ENCODE data around the gene NAGK. TPM values are rescaled to one million over a fixed set of nuclear protein-coding genes. Genes with fewer than 3 reads are reported as not detected.

Gene NAGK
- total and polyA plus RNA-seq, 7 donors = 31.3 to 92.8 (median 40.9) TPM

DNA sequence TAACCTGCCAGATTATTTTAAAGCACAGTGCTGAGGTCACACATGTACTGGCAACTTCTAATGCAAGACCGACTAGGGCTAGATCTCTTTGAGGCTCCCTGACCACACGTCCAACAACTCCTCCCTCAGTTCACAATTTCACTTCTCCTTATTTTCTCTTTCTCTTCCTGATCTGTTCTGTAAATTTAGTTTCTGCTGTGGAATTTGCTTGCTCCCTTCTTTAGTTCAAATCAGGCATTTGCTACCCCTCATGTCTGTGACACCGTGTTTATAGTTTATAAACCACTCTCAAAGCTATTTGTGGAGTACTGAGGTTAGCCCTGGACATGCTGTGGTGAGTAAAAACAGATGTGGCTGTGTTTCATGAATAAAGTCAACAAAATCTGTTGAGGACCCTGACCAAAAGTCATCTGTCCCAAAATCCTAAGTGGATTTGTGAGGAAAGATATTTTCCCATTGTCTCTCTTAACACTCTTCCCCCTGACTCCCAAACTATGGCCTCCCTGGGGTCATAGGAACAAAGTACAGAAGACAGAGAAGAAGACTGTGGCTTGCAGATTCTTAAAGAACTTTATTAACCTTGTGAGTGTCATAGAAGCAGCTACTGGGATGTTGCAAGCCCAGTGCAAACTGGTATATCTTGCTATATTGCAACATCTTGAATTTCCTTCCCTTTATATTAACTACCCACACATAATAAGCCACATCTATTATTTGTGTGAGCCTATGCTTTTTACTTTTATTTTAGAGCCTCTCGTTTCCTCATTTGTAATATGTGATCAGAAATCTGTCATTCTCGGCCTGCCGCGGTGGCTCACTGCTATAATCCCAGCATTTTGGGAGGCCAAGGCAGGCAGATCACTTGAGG is 3.5 kb upstream of the NAGK start:
- 69 to 75% (median 74%) methylated on average over 7 of the region's 7 CpGs for WGBS, 3 donors
- TF ChIP-seq, protein P1, sequence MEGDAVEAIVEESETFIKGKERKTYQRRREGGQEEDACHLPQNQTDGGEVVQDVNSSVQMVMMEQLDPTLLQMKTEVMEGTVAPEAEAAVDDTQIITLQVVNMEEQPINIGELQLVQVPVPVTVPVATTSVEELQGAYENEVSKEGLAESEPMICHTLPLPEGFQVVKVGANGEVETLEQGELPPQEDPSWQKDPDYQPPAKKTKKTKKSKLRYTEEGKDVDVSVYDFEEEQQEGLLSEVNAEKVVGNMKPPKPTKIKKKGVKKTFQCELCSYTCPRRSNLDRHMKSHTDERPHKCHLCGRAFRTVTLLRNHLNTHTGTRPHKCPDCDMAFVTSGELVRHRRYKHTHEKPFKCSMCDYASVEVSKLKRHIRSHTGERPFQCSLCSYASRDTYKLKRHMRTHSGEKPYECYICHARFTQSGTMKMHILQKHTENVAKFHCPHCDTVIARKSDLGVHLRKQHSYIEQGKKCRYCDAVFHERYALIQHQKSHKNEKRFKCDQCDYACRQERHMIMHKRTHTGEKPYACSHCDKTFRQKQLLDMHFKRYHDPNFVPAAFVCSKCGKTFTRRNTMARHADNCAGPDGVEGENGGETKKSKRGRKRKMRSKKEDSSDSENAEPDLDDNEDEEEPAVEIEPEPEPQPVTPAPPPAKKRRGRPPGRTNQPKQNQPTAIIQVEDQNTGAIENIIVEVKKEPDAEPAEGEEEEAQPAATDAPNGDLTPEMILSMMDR (IDR thresholded peaks at IDR 0.05) = no peak
- intact Hi-C loops (cut with DNase I) = loop anchor here in 1 of 2 donors (5.0 kb wide), 1 partner anchor 67 kb away; the partner anchor contains the start of genes MCEE and MPHOSPH10
- ATAC-seq (no peak), DNase-seq (no peak)
- H3K27me3 ChIP-seq (ENCODE audit: insufficient read depth in 3 of 3, low read length in 2 of 3) = no peaks in the 10 kb centered on the region
- H3K9me3 ChIP-seq = no peaks in the 10 kb centered on the region
- H3K4me1 ChIP-seq = peaks cover 17% of the 10 kb centered on the region
- no peak overlapping the region for H3K4me3 ChIP-seq
- peaks cover 0 to 2% of the 10 kb centered on the region in 2 donors for H3K36me3 ChIP-seq (ENCODE audit: insufficient read depth in 1 of 2, low read depth in 1 of 2)
- H3K27ac ChIP-seq = peak overlapping the region; percentile 3

DNA sequence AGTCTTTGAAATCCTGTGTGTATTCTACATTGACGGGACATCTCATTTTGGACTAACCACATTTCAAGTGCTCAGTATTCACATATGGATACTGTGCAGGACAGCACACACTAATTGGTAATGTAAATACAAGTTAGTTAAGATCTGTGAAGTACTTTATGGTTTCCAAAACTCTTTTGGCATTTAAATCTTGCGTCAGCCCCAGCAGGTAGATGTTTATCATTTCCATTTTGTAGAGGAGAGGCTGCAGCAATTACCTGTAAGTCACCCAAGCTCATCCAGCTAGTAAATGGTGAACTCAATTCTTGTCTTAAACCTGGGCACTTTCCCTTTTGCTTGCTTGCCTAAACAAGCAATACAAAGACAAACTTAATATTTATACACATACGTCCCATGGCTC is 1.6 kb upstream of the NAGK start:
- DNase-seq (no peak), ATAC-seq (no peak)
- peak overlapping the region; percentile 95 for H3K27ac ChIP-seq
- 92 to 97% (median 93%) methylated on average over 3 of the region's 3 CpGs for WGBS, 3 donors
- H3K27me3 ChIP-seq (ENCODE audit: insufficient read depth in 3 of 3, low read length in 2 of 3) = no peaks in the 10 kb centered on the region
- peaks cover under 1 to 13% of the 10 kb centered on the region in 2 donors for H3K36me3 ChIP-seq (ENCODE audit: insufficient read depth in 1 of 2, low read depth in 1 of 2)
- TF ChIP-seq, protein P1 (IDR thresholded peaks at IDR 0.05) = no peak
- peaks cover 21% of the 10 kb centered on the region for H3K4me1 ChIP-seq
- intact Hi-C loops (cut with DNase I) = loop anchor here in 1 of 2 donors (5.0 kb wide), 1 partner anchor 65 kb away; the partner anchor contains the start of genes MCEE and MPHOSPH10
- peak overlapping the region; percentile 78 for H3K4me3 ChIP-seq
- H3K9me3 ChIP-seq = no peaks in the 10 kb centered on the region

DNA sequence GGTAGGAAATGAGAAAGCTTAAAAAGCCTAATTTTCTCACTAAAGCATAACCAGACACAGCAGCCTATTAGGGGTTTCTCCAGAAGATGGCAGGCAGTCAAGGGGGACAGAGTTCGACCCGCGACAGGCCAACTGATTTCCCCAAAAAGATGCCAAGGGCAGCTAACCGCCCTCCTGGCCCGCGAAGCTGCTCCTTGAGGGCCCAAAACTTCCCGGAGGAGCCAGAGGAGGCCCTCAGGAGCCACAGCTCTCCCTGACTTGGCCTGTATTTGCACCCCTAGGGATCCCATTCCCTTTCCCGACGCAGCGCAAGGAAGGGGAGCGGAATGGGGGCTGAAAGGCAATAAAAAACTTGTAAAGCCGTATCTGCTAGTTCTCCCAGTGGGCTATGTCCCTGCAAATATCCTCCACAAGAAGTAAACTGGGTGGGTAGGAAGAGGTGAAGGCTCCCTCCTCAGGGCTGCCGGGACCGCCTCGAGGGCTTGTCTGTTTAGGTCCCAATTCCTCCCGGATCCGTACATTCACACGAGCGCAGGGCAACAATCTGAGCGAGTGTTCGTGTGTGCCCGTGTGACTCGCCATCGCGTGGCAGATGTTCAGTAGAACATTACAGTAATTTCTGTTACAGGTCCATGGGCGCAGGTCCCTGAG is 756 bp upstream of the NAGK start:
- TF ChIP-seq, protein P1 (IDR thresholded peaks at IDR 0.05) = no peak
- Histone ChIP-seq H3K27me3 (ENCODE audit: insufficient read depth in 3 of 3, low read length in 2 of 3) (no peaks in the 10 kb centered on the region), H3K4me3 (peak overlapping the region; percentile 78), H3K9me3 (no peaks in the 10 kb centered on the region), H3K36me3 (ENCODE audit: insufficient read depth in 1 of 2, low read depth in 1 of 2) (peaks cover 2 to 20% of the 10 kb centered on the region in 2 donors), H3K4me1 (peaks cover 21% of the 10 kb centered on the region), H3K27ac (peak overlapping the region; percentile 95)
- WGBS, 3 donors = 3 to 4% (median 3%) methylated on average over 26 of the region's 26 CpGs
- ATAC-seq (peak; percentile 19 to 56 (median 34)), DNase-seq (no peak)
- intact Hi-C loops (cut with DNase I) = loop anchor here in 1 of 2 donors (5.0 kb wide), 1 partner anchor 65 kb away; the partner anchor contains the start of genes MCEE and MPHOSPH10

DNA sequence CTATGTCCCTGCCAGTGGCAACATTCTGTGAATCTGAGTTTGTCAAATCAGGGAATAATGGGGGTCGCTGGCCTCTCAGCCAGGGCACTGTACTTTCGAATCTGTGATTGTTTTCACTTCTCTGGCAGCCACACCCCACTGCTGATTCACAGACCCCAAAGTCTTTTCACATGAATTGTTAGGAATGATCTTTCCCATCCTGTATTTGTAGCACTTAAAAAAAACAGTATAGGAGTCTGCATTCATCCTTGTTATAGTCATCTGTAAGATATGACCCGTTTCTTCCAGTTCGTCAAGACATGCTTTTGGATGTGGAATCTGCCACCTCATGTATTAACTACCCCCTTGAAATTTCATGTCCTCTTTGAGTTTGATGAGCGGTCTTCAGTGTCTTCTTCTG is 928 bp downstream of the NAGK start:
- H3K4me1 ChIP-seq = peaks cover 21% of the 10 kb centered on the region
- 42 to 47% (median 45%) methylated on average over 5 of the region's 5 CpGs for WGBS, 3 donors
- TF ChIP-seq, protein P1 (IDR thresholded peaks at IDR 0.05) = no peak
- no peaks in the 10 kb centered on the region for H3K9me3 ChIP-seq
- peak overlapping the region; percentile 78 for H3K4me3 ChIP-seq
- peaks cover 6 to 36% of the 10 kb centered on the region in 2 donors for H3K36me3 ChIP-seq (ENCODE audit: insufficient read depth in 1 of 2, low read depth in 1 of 2)
- DNase-seq (no peak), ATAC-seq (no peak)
- H3K27ac ChIP-seq = no peak overlapping the region
- intact Hi-C loops (cut with DNase I) = loop anchor here in 1 of 2 donors (5.0 kb wide), 1 partner anchor 63 kb away; the partner anchor contains the start of genes MCEE and MPHOSPH10
- no peaks in the 10 kb centered on the region for H3K27me3 ChIP-seq (ENCODE audit: insufficient read depth in 3 of 3, low read length in 2 of 3)

Data from psoas muscle (tissue), 8 donors.